Lung (tissue), 12 donors: ENCODE data around the gene OR2M3. TPM values are rescaled to one million over a fixed set of nuclear protein-coding genes. Genes with fewer than 3 reads are reported as not detected.

Source experiments
- ATAC-seq: fragments of 200-7000 bp; cut with Tn5 transposase; one replicate; pipeline ENCODE4 v1.9.1; 2020; ENCODE audit warnings: moderate number of reproducible peaks; ENCODE audit not compliant: insufficient read depth, low FRiP score
- DNase-seq, 3 donors: peaks; one replicate each; pipeline ENCODE4 v3.0.0-alpha.2; 2013 to 2017
- H3K27ac ChIP-seq, 2 donors: one replicate each; pipeline ENCODE4 v1.5.1; 2013; ENCODE audit warnings: mild to moderate bottlenecking in 2 of 2, moderate library complexity in 2 of 2, control low read depth in 1 of 2, inconsistent platforms in 1 of 2, low read depth in 1 of 2, low read length in 1 of 2
- H3K27me3 ChIP-seq, 3 donors: one replicate each; pipeline ENCODE4 v1.5.1; 2013; ENCODE audit warnings: low read length in 2 of 3; ENCODE audit not compliant: control insufficient read depth in 3 of 3, insufficient read depth in 3 of 3
- H3K36me3 ChIP-seq, 4 donors: one replicate each; pipeline ENCODE4 v1.5.1; 2013; ENCODE audit warnings: low read length in 4 of 4, mild to moderate bottlenecking in 1 of 4, moderate library complexity in 1 of 4; ENCODE audit not compliant: control insufficient read depth in 4 of 4, insufficient read depth in 4 of 4
- H3K4me1 ChIP-seq, 5 donors: one replicate each; pipeline ENCODE4 v1.5.1; 2013; ENCODE audit warnings: low read length in 5 of 5, mild to moderate bottlenecking in 2 of 5, moderate library complexity in 1 of 5; ENCODE audit not compliant: control insufficient read depth in 5 of 5, insufficient read depth in 5 of 5
- H3K4me3 ChIP-seq: one replicate; pipeline ENCODE4 v1.5.1; 2013; ENCODE audit warnings: mild to moderate bottlenecking, control low read depth, moderate library complexity
- H3K9ac ChIP-seq, 2 donors: one replicate each; pipeline ENCODE4 v1.5.1; 2013; ENCODE audit warnings: low read length in 2 of 2, control low read depth in 1 of 2; ENCODE audit not compliant: insufficient read depth in 1 of 2
- H3K9me3 ChIP-seq, 4 donors: one replicate each; pipeline ENCODE4 v1.5.1; 2013; ENCODE audit warnings: low read length in 3 of 4, mild to moderate bottlenecking in 1 of 4, moderate library complexity in 1 of 4; ENCODE audit not compliant: control insufficient read depth in 4 of 4, insufficient read depth in 3 of 4
- CTCF ChIP-seq: IDR thresholded peaks from 2 replicates; pipeline ENCODE4 v1.5.1; 2012; ENCODE audit warnings: mild to moderate bottlenecking; ENCODE audit errors: control extremely low read depth, extremely low read depth
- WGBS, 2 donors: extraction: QIAGEN DNeasy Blood & Tissue Kit; methylation state at CpG; one replicate each; pipeline ENCODE4 v1.1.7; 2013; 5-methylcytosine and 5-hydroxymethylcytosine counted together
- polyA plus RNA-seq, 2 donors: library from polyadenylated mRNA; stranded (reverse); fragments of 200-250 nt; gene quantifications; one replicate each; pipeline ENCODE4 v1.2.1, GENCODE V29; 2013
- total RNA-seq, 2 donors: library from RNA; depleted of rRNA in 1 of 2; stranded (reverse); fragments of >200 nt in 1 of 2; gene quantifications; one replicate each; pipeline ENCODE4 v1.2.1, GENCODE V29; 2014 to 2021
- donor health status: control.
- donor health status: control.
- donor health status: Bipolar disorder and iron deficiency.
- donor health status: healthy.
- donor health status: DM: yes; HTN: yes; CAD: no.

Gene OR2M3
- total and polyA plus RNA-seq, 4 donors = not detected

- Histone ChIP-seq H3K4me3 (no peak overlapping the region), H3K4me1 (no peaks in the 10 kb centered on the region), H3K9ac (no peak overlapping the region), H3K27ac (no peak overlapping the region), H3K9me3 (peaks cover 0 to 10% (median 0%) of the 10 kb centered on the region in 4 donors), H3K27me3 (no peaks in the 10 kb centered on the region), H3K36me3 (no peaks in the 10 kb centered on the region)
- no peak for ATAC-seq
- TF ChIP-seq CTCF = no peak
- WGBS, 2 donors = 43 to 68% methylated on average over 1 of the region's 1 CpG
- DNase-seq = no peak
Observed at GRCh38 chr1:248194117-248194516, 2.9 kb upstream of the OR2M3 start.

GRCh38 chr1:248215880-248216279, 18.8 kb downstream of the OR2M3 start:
- DNase-seq = no peak
- ATAC-seq = no peak
- Histone ChIP-seq H3K4me3 (no peak overlapping the region), H3K36me3 (no peaks in the 10 kb centered on the region), H3K9ac (no peak overlapping the region), H3K27me3 (no peaks in the 10 kb centered on the region), H3K9me3 (peaks cover 0 to 2% (median 0%) of the 10 kb centered on the region in 4 donors), H3K4me1 (no peaks in the 10 kb centered on the region), H3K27ac (no peak overlapping the region)
- TF ChIP-seq CTCF = no peak
- WGBS, 2 donors = 94 to 98% methylated on average over 1 of the region's 1 CpG

- Histone ChIP-seq H3K36me3 (no peaks in the 10 kb centered on the region), H3K27ac (no peak overlapping the region), H3K27me3 (no peaks in the 10 kb centered on the region), H3K4me1 (no peaks in the 10 kb centered on the region), H3K9ac (no peak overlapping the region), H3K4me3 (no peak overlapping the region), H3K9me3 (peaks cover 0 to 15% (median 7%) of the 10 kb centered on the region in 4 donors)
- no peak for DNase-seq
- TF ChIP-seq CTCF = no peak
- no peak for ATAC-seq
- WGBS, 2 donors = 89 to 93% methylated on average over 1 of the region's 1 CpG
Observed at GRCh38 chr1:248225537-248225936, 28.5 kb downstream of the OR2M3 start.

GRCh38 chr1:248229360-248229908, 32.4 kb downstream of the OR2M3 start:
- Histone ChIP-seq H3K9me3 (peaks cover 0 to 14% (median 7%) of the 10 kb centered on the region in 4 donors), H3K4me1 (no peaks in the 10 kb centered on the region)
- no peak for ATAC-seq

More at GRCh38 chr1:248229360-248229908, 32.4 kb downstream of the OR2M3 start:
- Histone ChIP-seq H3K27ac (no peak overlapping the region), H3K4me3 (no peak overlapping the region), H3K9ac (no peak overlapping the region), H3K27me3 (no peaks in the 10 kb centered on the region), H3K36me3 (no peaks in the 10 kb centered on the region)
- DNase-seq = no peak
- TF ChIP-seq CTCF = no peak
- WGBS, 2 donors = 70 to 86% methylated on average over 6 of the region's 6 CpGs
